Prostate gland (tissue), 2 donors: ENCODE measurements around the gene TMX2.

ENCODE experiments used
- CTCF ChIP-seq, 4 experiments: fragments of 200-600 bp in 2 of 4; fragments of 450-650 bp in 2 of 4; sonication (generic) in 2 of 4; IDR thresholded peaks; 1 replicate in 3 of 4; 2 replicates in 1 of 4; pipeline ENCODE4 v1.5.1; 2016 to 2019; ENCODE audit warnings: antibody characterized with exemption in 4 of 4, mild to moderate bottlenecking in 2 of 4, moderate library complexity in 2 of 4
- POLR2A ChIP-seq: fragments of 450-650 bp; IDR thresholded peaks from one replicate; pipeline ENCODE4 v1.6.1; 2016; ENCODE audit warnings: antibody characterized with exemption, mild to moderate bottlenecking
- POLR2AphosphoS5 ChIP-seq: sonication (generic); formaldehyde crosslinking; IDR thresholded peaks from one replicate; pipeline ENCODE4 v1.6.1; 2017; ENCODE audit warnings: antibody characterized with exemption

GRCh38 chr11:57777969-57778317 is 65.5 kb downstream of the TMX2 start:
- TF ChIP-seq POLR2AphosphoS5 (no peak), CTCF (IDR thresholded peaks at IDR 0.05) (no peak), POLR2A (no peak)
